ENCODE measurements around the gene IL1F10.

Gene IL1F10

DNA sequence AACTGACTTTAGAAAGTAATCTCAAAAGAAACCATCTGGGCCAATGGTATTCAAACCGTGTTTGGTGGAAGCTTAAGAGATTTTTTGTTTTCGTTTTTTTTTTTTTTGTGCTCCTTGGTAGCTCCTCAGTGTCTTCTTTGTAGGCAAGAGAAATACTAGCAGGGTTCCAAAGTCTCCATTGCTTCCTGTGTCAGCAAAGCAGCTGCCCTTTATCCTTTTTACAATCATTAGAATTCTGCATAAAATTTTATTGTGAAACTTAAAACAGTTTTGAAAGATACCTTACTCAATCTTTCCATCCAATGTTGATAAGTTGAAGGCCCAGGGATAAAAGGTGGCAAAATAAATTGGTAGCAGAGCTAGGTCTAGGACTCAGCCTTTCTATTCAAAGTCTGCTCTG lies 479 bp downstream of the IL1F10 start:
- no peak for ATAC-seq

GRCh38 chr2:113068706-113069485 lies 1.1 kb downstream of the IL1F10 start:
- TF ChIP-seq SNAI2 (CRISPR knock-in tag; IDR thresholded peaks at IDR 0.05) (no peak), ZFP30 (CRISPR knock-in tag; IDR thresholded peaks at IDR 0.05) (no peak), ISL1 (CRISPR knock-in tag; IDR thresholded peaks at IDR 0.05) (no peak), CSRNP3 (CRISPR knock-in tag; IDR thresholded peaks at IDR 0.05) (no peak), RARB (CRISPR knock-in tag; IDR thresholded peaks at IDR 0.05) (no peak), GLIS3 (CRISPR knock-in tag; IDR thresholded peaks at IDR 0.05) (no peak), ZC3H10 (CRISPR knock-in tag; IDR thresholded peaks at IDR 0.05) (no peak)
- ATAC-seq = no peak

More for the DNA sequence above, 479 bp downstream of the IL1F10 start:
- TF ChIP-seq ZC3H10 (CRISPR knock-in tag; IDR thresholded peaks at IDR 0.05) (no peak), GLIS3 (CRISPR knock-in tag; IDR thresholded peaks at IDR 0.05) (no peak), ARNTL (CRISPR knock-in tag; IDR thresholded peaks at IDR 0.05; ENCODE audit: borderline replicate concordance, low read depth) (no peak), SNAI2 (CRISPR knock-in tag; IDR thresholded peaks at IDR 0.05) (no peak), PPARA (CRISPR knock-in tag; IDR thresholded peaks at IDR 0.05; ENCODE audit: borderline replicate concordance) (no peak), TOX (CRISPR knock-in tag; IDR thresholded peaks at IDR 0.05; ENCODE audit: borderline replicate concordance) (no peak), ESRRG (CRISPR knock-in tag; IDR thresholded peaks at IDR 0.05) (no peak)
- TF ChIP-seq, protein P1, sequence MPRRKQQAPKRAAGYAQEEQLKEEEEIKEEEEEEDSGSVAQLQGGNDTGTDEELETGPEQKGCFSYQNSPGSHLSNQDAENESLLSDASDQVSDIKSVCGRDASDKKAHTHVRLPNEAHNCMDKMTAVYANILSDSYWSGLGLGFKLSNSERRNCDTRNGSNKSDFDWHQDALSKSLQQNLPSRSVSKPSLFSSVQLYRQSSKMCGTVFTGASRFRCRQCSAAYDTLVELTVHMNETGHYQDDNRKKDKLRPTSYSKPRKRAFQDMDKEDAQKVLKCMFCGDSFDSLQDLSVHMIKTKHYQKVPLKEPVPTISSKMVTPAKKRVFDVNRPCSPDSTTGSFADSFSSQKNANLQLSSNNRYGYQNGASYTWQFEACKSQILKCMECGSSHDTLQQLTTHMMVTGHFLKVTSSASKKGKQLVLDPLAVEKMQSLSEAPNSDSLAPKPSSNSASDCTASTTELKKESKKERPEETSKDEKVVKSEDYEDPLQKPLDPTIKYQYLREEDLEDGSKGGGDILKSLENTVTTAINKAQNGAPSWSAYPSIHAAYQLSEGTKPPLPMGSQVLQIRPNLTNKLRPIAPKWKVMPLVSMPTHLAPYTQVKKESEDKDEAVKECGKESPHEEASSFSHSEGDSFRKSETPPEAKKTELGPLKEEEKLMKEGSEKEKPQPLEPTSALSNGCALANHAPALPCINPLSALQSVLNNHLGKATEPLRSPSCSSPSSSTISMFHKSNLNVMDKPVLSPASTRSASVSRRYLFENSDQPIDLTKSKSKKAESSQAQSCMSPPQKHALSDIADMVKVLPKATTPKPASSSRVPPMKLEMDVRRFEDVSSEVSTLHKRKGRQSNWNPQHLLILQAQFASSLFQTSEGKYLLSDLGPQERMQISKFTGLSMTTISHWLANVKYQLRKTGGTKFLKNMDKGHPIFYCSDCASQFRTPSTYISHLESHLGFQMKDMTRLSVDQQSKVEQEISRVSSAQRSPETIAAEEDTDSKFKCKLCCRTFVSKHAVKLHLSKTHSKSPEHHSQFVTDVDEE (CRISPR knock-in tag; IDR thresholded peaks at IDR 0.05) = no peak
- TF ChIP-seq, protein P2, sequence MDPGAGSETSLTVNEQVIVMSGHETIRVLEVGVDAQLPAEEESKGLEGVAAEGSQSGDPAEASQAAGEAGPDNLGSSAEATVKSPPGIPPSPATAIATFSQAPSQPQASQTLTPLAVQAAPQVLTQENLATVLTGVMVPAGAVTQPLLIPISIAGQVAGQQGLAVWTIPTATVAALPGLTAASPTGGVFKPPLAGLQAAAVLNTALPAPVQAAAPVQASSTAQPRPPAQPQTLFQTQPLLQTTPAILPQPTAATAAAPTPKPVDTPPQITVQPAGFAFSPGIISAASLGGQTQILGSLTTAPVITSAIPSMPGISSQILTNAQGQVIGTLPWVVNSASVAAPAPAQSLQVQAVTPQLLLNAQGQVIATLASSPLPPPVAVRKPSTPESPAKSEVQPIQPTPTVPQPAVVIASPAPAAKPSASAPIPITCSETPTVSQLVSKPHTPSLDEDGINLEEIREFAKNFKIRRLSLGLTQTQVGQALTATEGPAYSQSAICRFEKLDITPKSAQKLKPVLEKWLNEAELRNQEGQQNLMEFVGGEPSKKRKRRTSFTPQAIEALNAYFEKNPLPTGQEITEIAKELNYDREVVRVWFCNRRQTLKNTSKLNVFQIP (CRISPR knock-in tag; IDR thresholded peaks at IDR 0.05; ENCODE audit: borderline replicate concordance, low read depth) = no peak

GRCh38 chr2:113069676-113070605 lies 2.2 kb downstream of the IL1F10 start:
- TF ChIP-seq SNAI2 (CRISPR knock-in tag; IDR thresholded peaks at IDR 0.05) (no peak), ZFP30 (CRISPR knock-in tag; IDR thresholded peaks at IDR 0.05) (no peak), GLIS3 (CRISPR knock-in tag; IDR thresholded peaks at IDR 0.05) (no peak)
- ATAC-seq = no peak

DNA sequence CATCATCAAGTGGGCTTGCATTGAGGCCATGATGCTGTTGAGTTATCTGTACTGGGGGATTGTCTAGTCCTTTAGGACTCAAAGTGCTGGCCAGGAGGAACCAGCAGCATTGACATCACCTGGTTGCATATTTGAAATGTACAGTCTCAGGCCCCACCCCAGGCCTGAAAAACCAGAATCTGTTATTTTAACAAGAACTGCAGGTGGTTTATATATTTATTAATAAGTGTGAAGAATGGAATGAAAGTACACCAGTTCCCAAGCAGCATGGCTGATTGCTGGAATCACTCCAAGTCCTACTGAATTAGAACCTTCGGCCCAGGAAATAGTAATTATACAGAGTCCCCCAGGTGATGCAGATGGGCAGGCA lies 2.8 kb downstream of the IL1F10 start:
- TF ChIP-seq GLIS3 (CRISPR knock-in tag; IDR thresholded peaks at IDR 0.05) = no peak
- TF ChIP-seq OSR1 (CRISPR knock-in tag; IDR thresholded peaks at IDR 0.05) = no peak
- no peak for TF ChIP-seq ZNF8 (CRISPR knock-in tag; IDR thresholded peaks at IDR 0.05)
- no peak for TF ChIP-seq ISL1 (CRISPR knock-in tag; IDR thresholded peaks at IDR 0.05)
- no peak for TF ChIP-seq ZFP3 (CRISPR knock-in tag; IDR thresholded peaks at IDR 0.05)
- no peak for TF ChIP-seq ZFP30 (CRISPR knock-in tag; IDR thresholded peaks at IDR 0.05)
- no peak for TF ChIP-seq PPARA (CRISPR knock-in tag; IDR thresholded peaks at IDR 0.05; ENCODE audit: borderline replicate concordance)
- TF ChIP-seq ZC3H10 (CRISPR knock-in tag; IDR thresholded peaks at IDR 0.05) = no peak
- no peak for TF ChIP-seq PATZ1 (CRISPR knock-in tag; IDR thresholded peaks at IDR 0.05; ENCODE audit: borderline replicate concordance)
- no peak for ATAC-seq

Data from SK-N-SH treated with all-trans-retinoic acid at 6 μM for 48 hours (cell line).